CD4-positive, alpha-beta T cell treated with Interleukin-6 for 4 hours (primary cell): Measurements from ENCODE around the gene RSKR.
"Not testable (repeated sequence)": the region's sequence is repeated elsewhere in the genome, so short reads cannot be mapped to it uniquely, and the experiment has no call there.

Experiments
- DNase-seq: peaks from one replicate; pipeline ENCODE4 v3.0.0-alpha.2; 2020; ENCODE audit warnings: mixed read lengths

Gene RSKR

GRCh38 chr17:28576758-28577465 is 37.1 kb downstream of the RSKR start, which contains the start of gene ALDOC:
ALDOC (minus strand) TSS chr17:28576895; CDS start chr17:28575532, 1,363 bp downstream.
- DNase-seq, result peak; percentile 100

GRCh38 chr17:28576016-28576415 is 38.0 kb downstream of the RSKR start:
- not testable (repeated sequence) for DNase-seq

GRCh38 chr17:28575126-28575795 is 38.7 kb downstream of the RSKR start:
- no peak for DNase-seq

GRCh38 chr17:28574526-28574925 is 39.5 kb downstream of the RSKR start:
- no peak for DNase-seq

GRCh38 chr17:28573966-28574480 is 40.0 kb downstream of the RSKR start:
- no peak for DNase-seq

GRCh38 chr17:28573521-28573920 is 40.5 kb downstream of the RSKR start:
- no peak for DNase-seq

- DNase-seq, result no peak
These were observed 41.0 kb downstream of the RSKR start for GRCh38 chr17:28573040-28573380.

- DNase-seq, result no peak
These were observed 41.5 kb downstream of the RSKR start for GRCh38 chr17:28572259-28573039.

GRCh38 chr17:28571361-28572122 is 42.4 kb downstream of the RSKR start, which contains the start of gene PIGS:
PIGS (minus strand) TSS chr17:28571524; CDS start chr17:28571496, 28 bp downstream.
- DNase-seq, result peak; percentile 92

GRCh38 chr17:28570716-28571360 is 43.1 kb downstream of the RSKR start:
- peak; percentile 61 for DNase-seq

GRCh38 chr17:28569446-28569845 is 44.5 kb downstream of the RSKR start:
- DNase-seq, result no peak

GRCh38 chr17:28567604-28568003 is 46.4 kb downstream of the RSKR start:
- DNase-seq, result no peak

GRCh38 chr17:28563475-28563874 is 50.5 kb downstream of the RSKR start:
- no peak for DNase-seq
